ENCODE data around the gene EIF4G3. TPM values are rescaled to one million over a fixed set of nuclear protein-coding genes. Genes with fewer than 3 reads are reported as not detected.

The EIF4G3 gene
- total and polyA plus RNA-seq, 9 of the 15 experiments (the other 6 are each of a cell fraction or from before 2014, with no cell fraction given), result 6.7 to 40.5 (median 32.1) TPM

GRCh38 chr1:21001042-21001441 is 175.7 kb downstream of the EIF4G3 start:
- Histone ChIP-seq H3K36me3 (ENCODE audit: control insufficient read depth, insufficient read depth, low read length) (no peaks in the 10 kb centered on the region), H3K9me1 (ENCODE audit: control insufficient read depth, insufficient read depth, low read length) (no peaks in the 10 kb centered on the region), H3K4me3 (no peak overlapping the region), H3K4me1 (replicated peaks in 1 of 2; ENCODE audit: control insufficient read depth in 2 of 2, insufficient read depth in 2 of 2, low read length in 2 of 2) (peaks cover 0 to 7% of the 10 kb centered on the region in 2 experiments; a peak in 1 of 5 replicates), H3K27me3 (ENCODE audit: control insufficient read depth in 2 of 2, insufficient read depth in 2 of 2, low read length in 2 of 2) (no peaks in the 10 kb centered on the region), H3K79me2 (ENCODE audit: control insufficient read depth, insufficient read depth, low read length) (peaks cover 2% of the 10 kb centered on the region; the same call in 1 of the 3 replicates), H3K4me2 (ENCODE audit: insufficient read depth, low read length) (no peak overlapping the region), H3K9ac (ENCODE audit: insufficient read depth in 1 of 2, low read depth in 2 of 2, low read length in 2 of 2) (no peak overlapping the region), H4K20me1 (replicated peaks; ENCODE audit: control insufficient read depth, insufficient read depth, low read length) (no peaks in the 10 kb centered on the region), H2AFZ (ENCODE audit: low read depth, low read length) (no peak overlapping the region), H3K27ac (ENCODE audit: extremely low read depth, low read depth, low read length) (no peak overlapping the region), H3K9me3 (replicated peaks; ENCODE audit: control insufficient read depth, insufficient read depth, low read depth, low read length) (no peaks in the 10 kb centered on the region)
- 59% methylated on average over 2 of the region's 2 CpGs for WGBS (ENCODE audit: insufficient coverage, low coverage, missing lambda C conversion rate)
- DNase-seq (ENCODE audit: extremely low read depth in 1 of 4, low spot score in 3 of 4) (no peak), FAIRE-seq (no peak), ATAC-seq (no peak)
- ChIA-PET CTCF (ENCODE audit: low intra/inter-chr PET ratio) (no interaction called here), POLR2A (interaction anchor here (4.2 kb wide), 1 partner anchor 12 kb away, joined by 20 read pairs; no protein-coding TSS in a partner anchor)
- intact Hi-C loops (cut with micrococcal nuclease), result no loop called here
- no TSS peak for BruUV-seq (replicated peaks)
- in situ Hi-C loops (cut with MboI), result no loop called here
- TF ChIP-seq MAFF (IDR thresholded peaks at IDR 0.05; ENCODE audit: low read length) (peak; percentile 48), MAFK (IDR thresholded peaks at IDR 0.05; ENCODE audit: low read length) (peak; percentile 35; the same call in 1 of the 2 replicates), MAFG (tag; conservative IDR thresholded peaks at IDR 0.05) (peak; percentile 53), PHB (CRISPR knock-in tag; IDR thresholded peaks at IDR 0.05) (no peak), C11orf30 (IDR thresholded peaks at IDR 0.05; ENCODE audit: low read depth) (peak; percentile 67), SNIP1 (IDR thresholded peaks at IDR 0.05; ENCODE audit: low read depth) (no peak), ZNF316 (IDR thresholded peaks at IDR 0.05) (peak; percentile 78)

- no peaks in the 10 kb centered on the region for H3K9me1 ChIP-seq (ENCODE audit: control insufficient read depth, insufficient read depth, low read length)
- FAIRE-seq (no peak), DNase-seq (ENCODE audit: extremely low read depth in 1 of 4, low spot score in 3 of 4) (no peak), ATAC-seq (no peak)
- H4K20me1 ChIP-seq (replicated peaks; ENCODE audit: control insufficient read depth, insufficient read depth, low read length), result no peaks in the 10 kb centered on the region
- WGBS (ENCODE audit: insufficient coverage, low coverage, missing lambda C conversion rate), result 90% methylated on average over 2 of the region's 2 CpGs
- H3K27ac ChIP-seq (ENCODE audit: extremely low read depth, low read depth, low read length), result no peak overlapping the region
- H3K27me3 ChIP-seq (ENCODE audit: control insufficient read depth in 2 of 2, insufficient read depth in 2 of 2, low read length in 2 of 2), result no peaks in the 10 kb centered on the region
- no peaks in the 10 kb centered on the region for H3K9me3 ChIP-seq (replicated peaks; ENCODE audit: control insufficient read depth, insufficient read depth, low read depth, low read length)
- BruUV-seq (replicated peaks), result no TSS peak
- H3K4me3 ChIP-seq, result no peak overlapping the region
- no peak overlapping the region for H2AFZ ChIP-seq (ENCODE audit: low read depth, low read length)
- H3K4me2 ChIP-seq (ENCODE audit: insufficient read depth, low read length), result no peak overlapping the region
- H3K4me1 ChIP-seq (replicated peaks in 1 of 2; ENCODE audit: control insufficient read depth in 2 of 2, insufficient read depth in 2 of 2, low read length in 2 of 2), result no peaks in the 10 kb centered on the region; a peak in 1 of 5 replicates
- no peaks in the 10 kb centered on the region for H3K36me3 ChIP-seq (ENCODE audit: control insufficient read depth, insufficient read depth, low read length)
- POLR2A ChIA-PET, result interaction anchor here (0.7 to 4.2 kb wide), 3 partner anchors 11 to 779 kb away, joined by 5 to 20 read pairs (median 5); no protein-coding TSS in a partner anchor
- H3K9ac ChIP-seq (ENCODE audit: insufficient read depth in 1 of 2, low read depth in 2 of 2, low read length in 2 of 2), result no peak overlapping the region
- intact Hi-C loops (cut with micrococcal nuclease) (no loop called here), in situ Hi-C loops (cut with MboI) (no loop called here)
- CTCF ChIA-PET (ENCODE audit: low intra/inter-chr PET ratio), result no interaction called here
- peaks cover 2% of the 10 kb centered on the region; the same call in 1 of the 3 replicates for H3K79me2 ChIP-seq (ENCODE audit: control insufficient read depth, insufficient read depth, low read length)
- TF ChIP-seq ZEB2 (IDR thresholded peaks at IDR 0.05) (no peak), TARDBP (IDR thresholded peaks at IDR 0.05) (no peak), PKNOX1 (IDR thresholded peaks at IDR 0.05) (no peak), CREB3 (tag; conservative IDR thresholded peaks at IDR 0.05; ENCODE audit: low read depth) (no peak), HNRNPK (IDR thresholded peaks at IDR 0.05; ENCODE audit: low read depth, low read length, poor library complexity, severe bottlenecking) (no peak), ZBED1 (IDR thresholded peaks at IDR 0.05) (no peak), EP400 (IDR thresholded peaks at IDR 0.05) (no peak)
These were observed 176.5 kb downstream of the EIF4G3 start for GRCh38 chr1:21000245-21000594.

All from K562 (cell line).